Caco-2 (cell line): Measurements from ENCODE around the gene RACK1. TPM values are rescaled to one million over a fixed set of nuclear protein-coding genes. Genes with fewer than 3 reads are reported as not detected.

Experiments
- BruUV-seq: library from RNA; stranded (reverse); fragments of 400-500 nt; replicated peaks from 2 replicates; lab custom pipeline; 2021; lab: Mats Ljungman, UMichigan
- CTCF ChIA-PET: fragments of 300-600 bp; sonication (Branson Sonifier 250); formaldehyde crosslinking; loops from one replicate; lab custom pipeline; 2022; ENCODE audit warnings: antibody characterized with exemption; lab: Charles Lee
- POLR2A ChIA-PET: fragments of 300-600 bp; sonication (Branson Sonifier 250); formaldehyde crosslinking; loops from one replicate; lab custom pipeline; 2022; ENCODE audit warnings: antibody characterized with exemption; lab: Charles Lee
- DNase-seq, 2 experiments: peaks; one replicate each; pipeline versions ENCODE4 v3.0.0 to v3.0.0-alpha.2; 2020 to 2022
- H3K27me3 ChIP-seq: replicated peaks from 2 replicates; pipeline ENCODE4 v1.6.0; 2011; ENCODE audit warnings: low read length; ENCODE audit not compliant: control insufficient read depth, insufficient read depth
- H3K36me3 ChIP-seq: 2 replicates; pipeline ENCODE4 v1.5.1; 2011; ENCODE audit warnings: low read length; ENCODE audit not compliant: control insufficient read depth, insufficient read depth
- H3K4me1 ChIP-seq: fragments of 250-450 bp; sonication (Bioruptor Pico); 2 replicates; pipeline ENCODE4 v1.5.1; 2020; ENCODE audit warnings: mild to moderate bottlenecking
- H3K4me3 ChIP-seq: 2 replicates; pipeline ENCODE4 v1.5.1; 2011; ENCODE audit warnings: low read depth, mild to moderate bottlenecking, control low read depth, low read length
- H3K9me3 ChIP-seq: fragments of 250-450 bp; sonication (Bioruptor Pico); 2 replicates; pipeline ENCODE4 v1.5.1; 2020; ENCODE audit warnings: mild to moderate bottlenecking, moderate library complexity
- H3K27ac Mint-ChIP-seq: one replicate; pipeline ENCODE4 v1.8.0; 2022; ENCODE audit warnings: mixed read lengths; ENCODE audit not compliant: unreplicated experiment
- H3K27me3 Mint-ChIP-seq: one replicate; pipeline ENCODE4 v1.8.0; 2022; ENCODE audit warnings: mixed read lengths; ENCODE audit not compliant: insufficient read depth, unreplicated experiment
- H3K36me3 Mint-ChIP-seq: one replicate; pipeline ENCODE4 v1.8.0; 2022; ENCODE audit warnings: mild to moderate bottlenecking, mixed read lengths; ENCODE audit not compliant: insufficient read depth, unreplicated experiment
- H3K4me1 Mint-ChIP-seq: one replicate; pipeline ENCODE4 v1.8.0; 2022; ENCODE audit warnings: low read depth, mixed read lengths; ENCODE audit not compliant: unreplicated experiment
- H3K4me3 Mint-ChIP-seq: one replicate; pipeline ENCODE4 v1.8.0; 2022; ENCODE audit warnings: mild to moderate bottlenecking, moderate library complexity, mixed read lengths; ENCODE audit not compliant: unreplicated experiment
- H3K9me3 Mint-ChIP-seq: one replicate; pipeline ENCODE4 v1.8.0; 2022; ENCODE audit warnings: mixed read lengths; ENCODE audit not compliant: unreplicated experiment
- CTCF ChIP-seq, 2 experiments: fragments of 200-600 bp in 1 of 2; IDR thresholded peaks; 1 replicate in 1 of 2; 2 replicates in 1 of 2; pipeline versions ENCODE4 v1.5.1 to v1.8.0; 2011 to 2022; ENCODE audit warnings: antibody characterized with exemption in 1 of 2, control low read depth in 1 of 2, inconsistent platforms in 1 of 2, low read depth in 1 of 2, low read length in 1 of 2, mild to moderate bottlenecking in 1 of 2, moderate library complexity in 1 of 2; ENCODE audit not compliant: insufficient read depth in 1 of 2, severe bottlenecking in 1 of 2, unreplicated experiment in 1 of 2
- intact Hi-C: fragments of 100-400 bp; cut with micrococcal nuclease; formaldehyde crosslinking; loops from one replicate; pipeline ENCODE4 v1.10.0; 2022; ENCODE audit not compliant: unreplicated experiment
- total RNA-seq: library from RNA; stranded (reverse); gene quantifications from 2 replicates; pipeline ENCODE4 v1.2.3, GENCODE V29; 2022

The RACK1 gene
- total RNA-seq, 1 experiment from 2014 or later = 2,098 TPM

GRCh38 chr5:181198106-181198685, 45.5 kb downstream of the RACK1 start:
- no peaks in the 10 kb centered on the region for H3K9me3 ChIP-seq
- no peaks in the 10 kb centered on the region for H3K36me3 ChIP-seq
- H3K4me3 ChIP-seq = no peak overlapping the region
- peaks cover 8% of the 10 kb centered on the region; the same call in 1 of the 2 replicates for H3K4me1 ChIP-seq
- BruUV-seq = no TSS peak
- H3K27me3 Mint-ChIP-seq = no peaks in the 10 kb centered on the region
- no peak overlapping the region for H3K4me3 Mint-ChIP-seq
- CTCF ChIA-PET = interaction anchor here (1.2 to 1.5 kb wide), 2 partner anchors 10 to 13 kb away, joined by 5 to 8 read pairs; no protein-coding TSS in a partner anchor
- H3K36me3 Mint-ChIP-seq = no peaks in the 10 kb centered on the region
- no peak for DNase-seq
- TF ChIP-seq CTCF (IDR thresholded peaks at IDR 0.05; ENCODE audit: insufficient read depth in 1 of 2, low read depth in 1 of 2, low read length in 1 of 2, severe bottlenecking in 1 of 2, unreplicated experiment in 1 of 2) = no peak
- intact Hi-C loops = no loop called here
- H3K9me3 Mint-ChIP-seq = no peaks in the 10 kb centered on the region
- H3K27me3 ChIP-seq = no peaks in the 10 kb centered on the region; the same call in 1 of the 2 replicates
- H3K27ac Mint-ChIP-seq = no peak overlapping the region
- POLR2A ChIA-PET = no interaction called here
- peaks cover 21% of the 10 kb centered on the region for H3K4me1 Mint-ChIP-seq

- ChIA-PET POLR2A (interaction anchor here (0.6 kb wide), 1 partner anchor 25 kb away, joined by 4 read pairs; no protein-coding TSS in a partner anchor), CTCF (interaction anchor here (1.2 to 1.5 kb wide), 2 partner anchors 10 to 13 kb away, joined by 5 to 8 read pairs; no protein-coding TSS in a partner anchor)
- H3K36me3 Mint-ChIP-seq = peaks cover 4% of the 10 kb centered on the region
- Histone ChIP-seq H3K36me3 (no peaks in the 10 kb centered on the region), H3K27me3 (no peaks in the 10 kb centered on the region; the same call in 1 of the 2 replicates), H3K4me3 (no peak overlapping the region), H3K4me1 (peaks cover 13% of the 10 kb centered on the region), H3K9me3 (no peaks in the 10 kb centered on the region)
- H3K9me3 Mint-ChIP-seq = no peaks in the 10 kb centered on the region
- H3K4me1 Mint-ChIP-seq = peaks cover 27% of the 10 kb centered on the region
- no peaks in the 10 kb centered on the region for H3K27me3 Mint-ChIP-seq
- no peak for DNase-seq
- no TSS peak for BruUV-seq
- intact Hi-C loops = no loop called here
- H3K4me3 Mint-ChIP-seq = no peak overlapping the region
- TF ChIP-seq CTCF (IDR thresholded peaks at IDR 0.05; ENCODE audit: insufficient read depth in 1 of 2, low read depth in 1 of 2, low read length in 1 of 2, severe bottlenecking in 1 of 2, unreplicated experiment in 1 of 2) = no peak
- no peak overlapping the region for H3K27ac Mint-ChIP-seq
Observed at GRCh38 chr5:181197326-181197951, 46.3 kb downstream of the RACK1 start.

GRCh38 chr5:181195249-181195761, 48.4 kb downstream of the RACK1 start:
- Mint-ChIP-seq H3K4me3 (no peak overlapping the region), H3K9me3 (no peaks in the 10 kb centered on the region), H3K36me3 (peaks cover 21% of the 10 kb centered on the region), H3K4me1 (peaks cover 35% of the 10 kb centered on the region), H3K27ac (no peak overlapping the region), H3K27me3 (peaks cover 2% of the 10 kb centered on the region)
- H3K4me1 ChIP-seq = peaks cover 16% of the 10 kb centered on the region
- H3K4me3 ChIP-seq = no peak overlapping the region
- ChIA-PET POLR2A (no interaction called here), CTCF (no interaction called here)
- no peaks in the 10 kb centered on the region for H3K27me3 ChIP-seq
- TF ChIP-seq CTCF (IDR thresholded peaks at IDR 0.05; ENCODE audit: insufficient read depth in 1 of 2, low read depth in 1 of 2, low read length in 1 of 2, severe bottlenecking in 1 of 2, unreplicated experiment in 1 of 2) = no peak
- no TSS peak for BruUV-seq
- intact Hi-C loops = no loop called here
- no peak for DNase-seq
- H3K36me3 ChIP-seq = no peaks in the 10 kb centered on the region
- no peaks in the 10 kb centered on the region for H3K9me3 ChIP-seq
